Ramos (cell line): ENCODE data around the gene SRC.
"Not testable (repeated sequence)": the region's sequence is repeated elsewhere in the genome, so short reads cannot be mapped to it uniquely, and the experiment has no call there.

ENCODE experiments used
- in situ Hi-C: fragments of 300-500 bp; cut with MboI; formaldehyde crosslinking; loops from one replicate; pipeline ENCODE4 v1.14.3; 2022; ENCODE audit warnings: low sequenced_read_pairs; ENCODE audit not compliant: unreplicated experiment

Gene SRC

DNA sequence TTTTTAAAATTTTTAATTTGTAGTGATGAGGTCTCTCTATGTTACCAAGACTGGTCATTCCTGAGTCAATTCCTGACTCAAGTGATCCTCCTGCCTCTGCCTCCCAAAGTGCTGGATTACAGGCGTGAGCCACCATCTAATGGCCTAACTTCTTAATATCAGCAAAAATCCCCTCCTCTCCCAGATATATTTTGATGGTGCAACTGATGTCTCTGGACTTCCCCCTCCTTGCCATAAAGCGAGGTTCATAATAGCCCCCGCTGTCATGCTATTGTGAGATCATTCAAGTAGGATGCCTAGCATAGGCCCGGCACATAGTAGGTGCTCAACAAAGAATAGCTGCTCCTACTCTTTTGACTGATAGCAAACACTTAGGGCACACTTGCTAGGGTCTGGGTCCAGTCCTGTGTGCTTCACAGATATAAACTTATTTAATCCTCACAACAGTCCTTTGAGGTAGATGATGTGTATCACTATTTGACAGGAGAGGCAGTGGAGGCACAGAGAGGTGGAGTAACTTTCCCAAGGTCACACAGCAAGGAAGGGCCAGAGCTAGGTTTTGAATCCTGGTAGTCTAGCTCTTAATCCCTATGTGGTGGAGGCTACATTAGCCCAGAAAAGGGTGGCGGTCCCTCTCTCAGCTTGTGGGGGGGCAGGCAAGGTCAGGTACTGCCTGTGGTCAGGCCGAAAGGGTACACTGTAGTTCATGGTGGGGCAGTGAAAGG lies 14.6 kb downstream of the SRC start:
- in situ Hi-C loops = no loop called here

DNA sequence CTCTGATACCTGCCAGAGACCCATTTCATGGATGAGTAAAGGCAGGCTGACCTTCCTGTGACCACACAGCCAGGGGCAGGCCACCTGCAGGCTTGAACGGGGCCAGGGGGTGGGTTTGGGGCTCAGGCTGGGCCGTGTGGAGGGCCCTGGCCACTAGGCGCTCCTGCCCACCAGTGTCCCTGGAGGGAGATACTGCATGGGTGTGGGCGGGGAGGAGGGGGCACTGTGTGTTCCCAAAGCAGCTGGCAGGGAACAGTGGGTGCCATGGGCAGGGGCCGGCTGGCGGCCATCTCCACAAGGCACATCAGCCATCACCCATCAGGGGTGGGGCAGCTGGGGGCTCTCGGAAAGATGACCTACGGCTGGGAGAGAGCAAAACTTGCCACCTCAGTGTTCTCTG lies 15.4 kb downstream of the SRC start:
- in situ Hi-C loops = no loop called here

- in situ Hi-C loops = no loop called here
These were observed 16.4 kb downstream of the SRC start for GRCh38 chr20:37362231-37362792.

DNA sequence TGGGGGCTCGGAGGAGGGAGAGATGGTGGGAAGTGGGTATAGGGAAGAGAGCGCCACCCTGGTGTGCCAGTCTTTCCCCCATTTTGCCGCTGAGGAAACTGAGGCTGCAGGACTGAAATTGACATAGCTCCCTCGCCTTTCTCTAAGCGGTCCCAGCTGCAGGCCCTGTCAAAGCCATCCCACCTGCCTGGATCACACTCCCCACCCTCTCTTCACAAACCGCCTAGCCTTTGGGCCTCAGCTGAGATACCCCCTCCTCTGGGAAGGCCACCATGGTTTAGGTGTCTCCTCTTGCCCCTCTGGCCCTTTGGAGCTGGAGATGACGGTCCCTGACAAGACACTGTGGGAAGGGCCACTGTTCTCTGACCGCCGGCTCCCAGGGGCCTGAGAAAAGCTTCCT lies 16.9 kb downstream of the SRC start:
- in situ Hi-C loops = no loop called here

GRCh38 chr20:37363221-37364012 lies 17.5 kb downstream of the SRC start:
- in situ Hi-C loops = no loop called here

DNA sequence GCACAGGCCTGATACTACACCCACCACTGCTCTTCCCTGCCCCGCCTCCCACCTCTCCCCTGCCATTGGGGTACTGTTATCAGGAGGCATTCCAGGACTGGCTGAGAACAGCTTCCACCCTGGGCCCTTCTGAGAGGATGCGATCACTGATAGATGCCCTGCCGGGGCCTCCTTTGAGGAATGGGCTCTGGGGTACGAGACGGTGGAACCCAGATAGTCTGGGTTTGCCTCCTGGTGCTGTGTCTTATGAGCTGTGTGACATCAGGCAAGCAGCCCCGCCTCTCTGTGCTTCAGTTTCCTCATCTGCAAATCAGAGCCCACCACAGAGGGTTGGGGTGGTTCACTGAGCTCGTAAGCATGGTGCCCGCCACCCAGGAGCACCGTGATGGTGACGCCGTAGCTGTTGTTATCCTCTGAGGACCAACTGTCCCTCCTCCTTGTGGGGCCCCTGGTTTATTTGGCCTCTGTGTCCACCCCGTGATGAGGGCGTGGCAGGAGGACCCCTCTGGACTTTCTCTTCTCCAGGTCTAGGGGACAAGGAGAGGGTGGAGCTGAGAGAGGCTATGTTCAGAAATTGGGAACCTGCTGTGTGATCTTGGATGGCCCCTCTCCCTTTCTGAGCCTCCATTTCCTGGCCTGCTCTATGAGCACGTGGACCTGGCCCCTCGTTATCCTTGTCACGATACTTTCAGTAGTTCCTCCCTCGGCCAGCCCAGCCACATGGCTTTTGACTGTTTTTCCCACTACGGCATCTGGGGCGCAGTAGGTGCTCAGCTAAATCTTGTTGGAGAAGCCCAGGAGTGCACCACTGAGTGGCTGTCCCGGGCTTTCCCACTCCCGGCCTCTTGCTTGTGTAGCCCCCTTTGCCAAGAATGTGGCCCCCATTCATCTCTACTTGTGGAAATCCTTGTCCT lies 18.3 kb downstream of the SRC start:
- in situ Hi-C loops = no loop called here

DNA sequence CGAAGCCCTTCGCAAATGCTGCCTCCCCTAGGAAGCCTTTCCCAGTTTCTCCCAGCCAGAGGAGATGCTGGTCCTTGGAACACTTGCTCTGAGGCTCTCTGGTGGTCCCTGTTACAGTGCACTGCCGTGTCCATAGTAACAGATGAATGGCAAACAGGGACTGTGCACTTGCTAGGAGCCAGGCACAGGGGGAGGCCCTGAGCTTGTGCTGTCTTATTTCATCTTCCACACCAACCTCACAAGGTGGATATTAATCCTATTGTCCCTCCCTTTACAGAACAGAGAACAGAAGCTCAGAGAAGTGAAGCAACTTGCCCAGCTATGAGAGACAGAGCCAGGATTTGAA lies 19.0 kb downstream of the SRC start:
- in situ Hi-C loops = no loop called here

- in situ Hi-C loops = no loop called here
These were observed 20.1 kb downstream of the SRC start for GRCh38 chr20:37365760-37366638.

DNA sequence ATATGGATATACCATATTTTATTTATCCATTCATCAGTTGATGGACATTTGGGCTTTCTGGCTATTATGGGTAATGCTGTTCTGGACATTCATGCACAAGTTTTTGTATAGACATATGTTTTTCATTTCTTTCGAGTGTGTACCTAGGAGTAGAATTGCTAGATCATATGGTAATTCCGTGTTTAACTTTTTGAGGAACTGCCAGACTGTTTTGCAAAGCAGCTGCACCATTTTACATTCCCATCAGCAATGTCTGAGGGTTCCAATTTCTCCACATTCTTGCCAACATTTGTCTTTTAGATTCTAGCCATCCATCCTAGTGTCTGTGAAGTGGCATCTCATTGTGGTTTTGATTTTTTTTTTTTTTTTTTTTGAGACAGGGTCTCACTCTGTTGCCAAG lies 20.8 kb downstream of the SRC start:
- in situ Hi-C loops = no loop called here

- in situ Hi-C loops = no loop called here
These were observed 23.9 kb downstream of the SRC start for GRCh38 chr20:37369846-37370245.

GRCh38 chr20:37371845-37372244 lies 25.9 kb downstream of the SRC start:
- in situ Hi-C loops = not testable (repeated sequence)

- in situ Hi-C loops = no loop called here
These were observed 26.5 kb downstream of the SRC start for GRCh38 chr20:37372441-37372840.

- in situ Hi-C loops = no loop called here
These were observed 27.2 kb downstream of the SRC start for GRCh38 chr20:37373020-37373598.

DNA sequence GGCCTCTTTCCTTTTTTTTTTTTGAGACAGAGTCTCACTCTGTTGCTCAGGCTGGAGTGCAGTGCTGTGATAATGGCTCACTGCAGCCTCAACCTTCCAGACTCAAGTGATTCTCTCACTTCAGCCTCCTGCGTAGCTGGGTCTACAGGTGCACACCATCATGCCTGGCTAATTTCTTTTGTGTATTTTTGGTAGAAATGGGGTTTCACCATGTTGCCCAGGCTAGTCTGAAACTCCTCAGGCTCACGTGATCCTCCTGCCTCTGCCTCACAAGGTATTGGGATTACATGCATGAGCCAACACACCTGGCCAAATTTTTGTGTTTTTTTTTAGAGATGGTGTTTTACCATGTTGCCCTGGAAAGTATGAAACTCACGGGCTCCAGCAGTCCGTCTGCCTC lies 29.3 kb downstream of the SRC start:
- in situ Hi-C loops = no loop called here

DNA sequence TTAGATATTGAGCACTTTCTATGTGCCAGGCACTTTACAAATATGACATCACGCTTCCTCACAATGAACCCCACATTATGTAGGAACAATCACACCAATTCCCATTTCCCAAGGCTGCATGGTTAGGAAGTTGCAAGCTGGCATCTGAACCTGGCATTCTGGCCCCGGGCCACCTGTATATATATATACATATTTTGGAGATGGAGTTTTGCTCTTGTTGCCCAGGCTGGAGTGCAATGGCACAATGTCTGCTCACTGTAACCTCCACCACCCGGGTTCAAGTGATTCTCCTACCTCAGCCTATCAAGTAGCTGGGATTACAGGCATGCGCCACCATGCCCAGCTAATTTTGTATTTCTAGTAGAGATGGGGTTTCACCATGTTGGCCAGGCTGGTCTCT lies 30.4 kb downstream of the SRC start:
- in situ Hi-C loops = no loop called here

DNA sequence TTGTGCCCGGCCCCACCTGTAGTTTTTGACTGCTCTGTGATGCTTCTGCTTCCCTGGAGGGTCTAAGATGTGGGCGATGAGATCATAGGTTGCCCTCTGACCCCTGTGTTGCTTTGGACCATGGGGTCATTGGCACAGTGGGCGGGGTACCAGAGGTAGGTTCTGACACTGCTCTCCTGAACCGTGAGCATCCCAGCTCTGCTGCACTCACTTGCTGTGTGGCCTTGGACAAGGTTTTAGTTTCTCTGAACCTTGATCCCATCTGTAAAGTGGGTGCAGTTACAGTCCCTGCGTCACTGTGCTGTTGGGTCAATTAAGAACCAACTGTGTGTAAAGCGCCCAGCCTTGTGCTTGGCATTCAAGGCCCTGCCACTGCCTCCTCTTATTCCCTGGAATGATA lies 30.9 kb downstream of the SRC start:
- in situ Hi-C loops = no loop called here

DNA sequence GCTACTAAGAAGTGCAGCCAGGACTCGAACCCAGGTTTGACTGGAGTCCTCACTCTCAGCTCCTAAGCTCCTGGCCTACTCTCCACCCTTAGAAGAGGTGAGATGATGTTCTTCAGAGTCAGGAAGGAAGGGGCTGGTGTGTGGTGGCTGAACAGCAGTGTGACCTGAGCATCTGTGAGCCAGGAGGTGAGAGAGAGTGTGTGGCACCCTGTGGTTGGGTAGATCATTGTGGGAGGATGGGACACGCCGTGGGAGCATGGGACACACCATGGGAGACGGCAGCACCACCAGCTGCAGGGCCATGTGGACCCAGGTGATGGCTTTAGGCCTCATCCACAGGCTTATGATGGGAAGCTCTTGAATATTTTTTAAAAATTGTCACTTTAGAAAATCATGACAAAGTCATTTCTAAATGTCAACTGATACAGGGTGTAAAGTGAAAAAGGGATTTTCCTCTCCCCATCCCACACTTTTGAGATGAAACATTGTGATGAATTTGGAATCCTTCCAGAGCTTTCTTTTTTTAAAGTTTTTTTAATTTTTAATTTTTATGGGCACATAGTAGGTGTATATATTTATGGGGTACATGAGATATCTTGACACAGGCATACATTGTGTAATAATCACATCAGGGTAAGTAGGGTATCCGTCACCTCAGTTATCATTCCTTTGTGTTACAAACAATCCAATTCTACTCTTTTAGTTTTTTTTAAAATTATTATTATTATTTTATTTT lies 31.6 kb downstream of the SRC start:
- in situ Hi-C loops = no loop called here

DNA sequence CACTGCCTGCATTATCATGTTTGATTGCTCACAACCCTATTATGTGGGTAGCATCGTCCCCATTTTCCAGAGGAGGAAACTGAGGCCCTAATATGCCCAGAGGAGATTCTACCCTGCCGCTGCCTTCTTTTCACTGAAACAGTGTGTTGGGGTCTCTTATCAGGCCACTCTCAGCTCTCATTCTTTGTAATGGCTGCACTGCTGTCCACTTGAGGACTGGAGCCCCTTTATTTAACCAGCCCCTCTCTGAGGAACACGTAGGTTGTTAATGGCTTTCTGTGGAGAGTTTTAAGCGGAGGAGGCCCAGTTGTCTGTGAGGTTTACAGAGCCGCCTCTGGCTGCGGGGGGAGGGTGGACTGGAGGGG lies 32.5 kb downstream of the SRC start:
- in situ Hi-C loops = no loop called here
